Cardiac septum (tissue), 1 donor: ENCODE measurements around the gene MEF2A. TPM values are rescaled to one million over a fixed set of nuclear protein-coding genes. Genes with fewer than 3 reads are reported as not detected.
"Not testable (repeated sequence)": the region's sequence is repeated elsewhere in the genome, so short reads cannot be mapped to it uniquely, and the experiment has no call there.

ENCODE experiments used
- DNase-seq: peaks from one replicate; pipeline ENCODE4 v3.0.0-alpha.2; 2020; ENCODE audit warnings: low spot score
- intact Hi-C: fragments of 100-400 bp; cut with DNase I; formaldehyde crosslinking; loops from one replicate; pipeline ENCODE4 v1.14.0; 2022
- total RNA-seq: library from RNA; stranded (reverse); fragmentation: NEBNext Ultra II Directional; extraction: Animal tissue kit (Norgen Biotek cat#: 25700); gene quantifications from one replicate; pipeline ENCODE4 v1.2.1, GENCODE V29; 2021
- donor health status: DM: no; HTN: no; CAD: no.

The MEF2A gene
- total RNA-seq, 1 donor from 2014 or later, result 195 TPM

GRCh38 chr15:99717161-99718009, 151.6 kb downstream of the MEF2A start:
- no peak for DNase-seq
- intact Hi-C loops, result no loop called here

- intact Hi-C loops, result no loop called here
These were observed 152.6 kb downstream of the MEF2A start for GRCh38 chr15:99718421-99718820.

GRCh38 chr15:99719096-99719541, 153.3 kb downstream of the MEF2A start:
- intact Hi-C loops, result no loop called here
- DNase-seq, result no peak

More at GRCh38 chr15:99718421-99718820, 152.6 kb downstream of the MEF2A start:
- no peak for DNase-seq

GRCh38 chr15:99720533-99720932, 154.7 kb downstream of the MEF2A start:
- intact Hi-C loops, result no loop called here

GRCh38 chr15:99721104-99721778, 155.5 kb downstream of the MEF2A start:
- intact Hi-C loops, result no loop called here
- no peak for DNase-seq

More at GRCh38 chr15:99720533-99720932, 154.7 kb downstream of the MEF2A start:
- no peak for DNase-seq

- DNase-seq, result no peak
- intact Hi-C loops, result no loop called here
These were observed 156.1 kb downstream of the MEF2A start for GRCh38 chr15:99721896-99722295.

- intact Hi-C loops, result no loop called here
- DNase-seq, result no peak
These were observed 156.6 kb downstream of the MEF2A start for GRCh38 chr15:99722406-99722805.

- no peak for DNase-seq
- intact Hi-C loops, result no loop called here
These were observed 160.5 kb downstream of the MEF2A start for GRCh38 chr15:99726333-99726732.

GRCh38 chr15:99727330-99727729, 161.5 kb downstream of the MEF2A start:
- DNase-seq, result no peak
- intact Hi-C loops, result no loop called here

GRCh38 chr15:99727733-99728132, 161.9 kb downstream of the MEF2A start:
- intact Hi-C loops, result no loop called here
- DNase-seq, result no peak

GRCh38 chr15:99728916-99729315, 163.1 kb downstream of the MEF2A start:
- no peak for DNase-seq
- intact Hi-C loops, result no loop called here

GRCh38 chr15:99729327-99729726, 163.5 kb downstream of the MEF2A start:
- intact Hi-C loops, result no loop called here
- DNase-seq, result no peak

GRCh38 chr15:99729920-99730319, 164.1 kb downstream of the MEF2A start:
- no peak for DNase-seq
- intact Hi-C loops, result loop anchor here (10.0 kb wide), 1 partner anchor 625 kb away; the partner anchor contains the start of gene SYNM

- no peak for DNase-seq
- intact Hi-C loops, result loop anchor here (10.0 kb wide), 1 partner anchor 627 kb away; the partner anchor contains the start of gene SYNM
These were observed 165.7 kb downstream of the MEF2A start for GRCh38 chr15:99731336-99732123.

GRCh38 chr15:99732124-99732750, 166.5 kb downstream of the MEF2A start:
- no peak for DNase-seq
- intact Hi-C loops, result loop anchor here (10.0 kb wide), 1 partner anchor 627 kb away; the partner anchor contains the start of gene SYNM

- DNase-seq, result no peak
- intact Hi-C loops, result loop anchor here (10.0 kb wide), 1 partner anchor 628 kb away; the partner anchor contains the start of gene SYNM
These were observed 167.0 kb downstream of the MEF2A start for GRCh38 chr15:99732751-99733267.

- intact Hi-C loops, result loop anchor here (10.0 kb wide), 1 partner anchor 629 kb away; the partner anchor contains the start of gene SYNM
These were observed 167.7 kb downstream of the MEF2A start, which contains the start of gene LYSMD4 for GRCh38 chr15:99733268-99734039. Gene LYSMD4, minus strand, starts transcription at chr15:99733437. Its CDS starts 1,438 bp downstream, at chr15:99731999.

GRCh38 chr15:99734040-99734291, 168.2 kb downstream of the MEF2A start:
- intact Hi-C loops, result loop anchor here (10.0 kb wide), 1 partner anchor 629 kb away; the partner anchor contains the start of gene SYNM
- not testable (repeated sequence) for DNase-seq

More at GRCh38 chr15:99733268-99734039, 167.7 kb downstream of the MEF2A start, which contains the start of gene LYSMD4:
- DNase-seq, result peak; percentile 99
